GM10266 (cell line): Measurements from ENCODE around the gene ARHGAP28.
A peak's percentile ranks its signal among the peaks of the same experiment; 100 is the strongest.

Experiments used
- DNase-seq: peaks from one replicate; pipeline ENCODE4 v3.0.0; 2012; ENCODE audit errors: extremely low spot score
- CTCF ChIP-seq: IDR thresholded peaks from 2 replicates; pipeline ENCODE4 v1.5.1; 2012; ENCODE audit warnings: mild to moderate bottlenecking, low read depth; ENCODE audit not compliant: control insufficient read depth, insufficient read depth; ENCODE audit errors: missing control alignments

The ARHGAP28 gene

GRCh38 chr18:6729247-6730091, at the start of gene ARHGAP28:
TSS of gene ARHGAP28 (plus strand) at chr18:6729716. CDS start at chr18:6729822, 106 bp downstream.
- DNase-seq = peak; percentile 49
- no peak for TF ChIP-seq CTCF

GRCh38 chr18:6681331-6681875, 48.1 kb upstream of the ARHGAP28 start:
- DNase-seq = no peak
- TF ChIP-seq CTCF = no peak

GRCh38 chr18:6682437-6683111, 46.9 kb upstream of the ARHGAP28 start:
- no peak for DNase-seq
- no peak for TF ChIP-seq CTCF

- DNase-seq = no peak
- TF ChIP-seq CTCF = no peak
Observed at GRCh38 chr18:6683112-6683876, 46.2 kb upstream of the ARHGAP28 start.

GRCh38 chr18:6687676-6688075, 41.8 kb upstream of the ARHGAP28 start:
- TF ChIP-seq CTCF = no peak
- DNase-seq = no peak

GRCh38 chr18:6708890-6709289, 20.6 kb upstream of the ARHGAP28 start:
- no peak for DNase-seq
- TF ChIP-seq CTCF = no peak
